Liver (tissue), 3 donors: Measurements from ENCODE around the gene HSP90B1.

Experiments used
- CTCF ChIP-seq: fragments of 150-350 bp; IDR thresholded peaks from 2 replicates; pipeline ENCODE4 v1.5.1; 2017; ENCODE audit warnings: improper control_type of control experiment, low read depth, low read length; ENCODE audit not compliant: missing input control
- FOXA1 ChIP-seq: IDR thresholded peaks from 2 replicates; pipeline ENCODE4 v1.6.1; 2016; ENCODE audit warnings: antibody characterized with exemption
- JUND ChIP-seq, 2 donors: IDR thresholded peaks; 2 replicates each; pipeline ENCODE4 v1.6.1; 2016; ENCODE audit warnings: antibody characterized with exemption in 2 of 2
- NR2F2 ChIP-seq: IDR thresholded peaks from 2 replicates; pipeline ENCODE4 v1.6.1; 2016; ENCODE audit warnings: antibody characterized with exemption
- RAD21 ChIP-seq, 2 donors: IDR thresholded peaks; 2 replicates each; pipeline ENCODE4 v1.6.1; 2016; ENCODE audit warnings: antibody characterized with exemption in 2 of 2, mild to moderate bottlenecking in 2 of 2
- RXRA ChIP-seq, 2 donors: IDR thresholded peaks; 2 replicates each; pipeline ENCODE4 v1.6.1; 2017 to 2018; ENCODE audit warnings: antibody characterized with exemption in 2 of 2, mild to moderate bottlenecking in 1 of 2
- SP1 ChIP-seq: IDR thresholded peaks from 2 replicates; pipeline ENCODE4 v1.6.1; 2018; ENCODE audit warnings: antibody characterized with exemption, mild to moderate bottlenecking
- TAF1 ChIP-seq: conservative IDR thresholded peaks from 2 replicates; pipeline ENCODE4 v1.6.1; 2016; ENCODE audit warnings: antibody characterized with exemption, mild to moderate bottlenecking
- TF ChIP-seq, protein P1 (sequence below): IDR thresholded peaks from 2 replicates; pipeline ENCODE4 v1.6.1; 2016; ENCODE audit warnings: antibody characterized with exemption
- TF ChIP-seq, protein P2 (sequence below): IDR thresholded peaks from 2 replicates; pipeline ENCODE4 v1.6.1; 2016; ENCODE audit warnings: antibody characterized with exemption
- donor health status: healthy.
- donor health status: healthy.

GRCh38 chr12:103883908-103884307, 46.3 kb upstream of the HSP90B1 start:
- TF ChIP-seq FOXA1 (no peak), JUND (IDR thresholded peaks at IDR 0.05) (no peak), SP1 (no peak), CTCF (no peak), NR2F2 (no peak), TAF1 (no peak), RAD21 (IDR thresholded peaks at IDR 0.05) (no peak), RXRA (IDR thresholded peaks at IDR 0.05) (no peak)
- TF ChIP-seq, protein P1, sequence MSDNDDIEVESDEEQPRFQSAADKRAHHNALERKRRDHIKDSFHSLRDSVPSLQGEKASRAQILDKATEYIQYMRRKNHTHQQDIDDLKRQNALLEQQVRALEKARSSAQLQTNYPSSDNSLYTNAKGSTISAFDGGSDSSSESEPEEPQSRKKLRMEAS: no peak
- TF ChIP-seq, protein P2, sequence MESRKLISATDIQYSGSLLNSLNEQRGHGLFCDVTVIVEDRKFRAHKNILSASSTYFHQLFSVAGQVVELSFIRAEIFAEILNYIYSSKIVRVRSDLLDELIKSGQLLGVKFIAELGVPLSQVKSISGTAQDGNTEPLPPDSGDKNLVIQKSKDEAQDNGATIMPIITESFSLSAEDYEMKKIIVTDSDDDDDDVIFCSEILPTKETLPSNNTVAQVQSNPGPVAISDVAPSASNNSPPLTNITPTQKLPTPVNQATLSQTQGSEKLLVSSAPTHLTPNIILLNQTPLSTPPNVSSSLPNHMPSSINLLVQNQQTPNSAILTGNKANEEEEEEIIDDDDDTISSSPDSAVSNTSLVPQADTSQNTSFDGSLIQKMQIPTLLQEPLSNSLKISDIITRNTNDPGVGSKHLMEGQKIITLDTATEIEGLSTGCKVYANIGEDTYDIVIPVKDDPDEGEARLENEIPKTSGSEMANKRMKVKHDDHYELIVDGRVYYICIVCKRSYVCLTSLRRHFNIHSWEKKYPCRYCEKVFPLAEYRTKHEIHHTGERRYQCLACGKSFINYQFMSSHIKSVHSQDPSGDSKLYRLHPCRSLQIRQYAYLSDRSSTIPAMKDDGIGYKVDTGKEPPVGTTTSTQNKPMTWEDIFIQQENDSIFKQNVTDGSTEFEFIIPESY: no peak
